ENCODE measurements around the gene DCTN3. TPM values are rescaled to one million over a fixed set of nuclear protein-coding genes. Genes with fewer than 3 reads are reported as not detected.

The DCTN3 gene
- total and polyA plus RNA-seq, 2 experiments from 2014 or later, result 75.0 to 83.1 TPM

DNA sequence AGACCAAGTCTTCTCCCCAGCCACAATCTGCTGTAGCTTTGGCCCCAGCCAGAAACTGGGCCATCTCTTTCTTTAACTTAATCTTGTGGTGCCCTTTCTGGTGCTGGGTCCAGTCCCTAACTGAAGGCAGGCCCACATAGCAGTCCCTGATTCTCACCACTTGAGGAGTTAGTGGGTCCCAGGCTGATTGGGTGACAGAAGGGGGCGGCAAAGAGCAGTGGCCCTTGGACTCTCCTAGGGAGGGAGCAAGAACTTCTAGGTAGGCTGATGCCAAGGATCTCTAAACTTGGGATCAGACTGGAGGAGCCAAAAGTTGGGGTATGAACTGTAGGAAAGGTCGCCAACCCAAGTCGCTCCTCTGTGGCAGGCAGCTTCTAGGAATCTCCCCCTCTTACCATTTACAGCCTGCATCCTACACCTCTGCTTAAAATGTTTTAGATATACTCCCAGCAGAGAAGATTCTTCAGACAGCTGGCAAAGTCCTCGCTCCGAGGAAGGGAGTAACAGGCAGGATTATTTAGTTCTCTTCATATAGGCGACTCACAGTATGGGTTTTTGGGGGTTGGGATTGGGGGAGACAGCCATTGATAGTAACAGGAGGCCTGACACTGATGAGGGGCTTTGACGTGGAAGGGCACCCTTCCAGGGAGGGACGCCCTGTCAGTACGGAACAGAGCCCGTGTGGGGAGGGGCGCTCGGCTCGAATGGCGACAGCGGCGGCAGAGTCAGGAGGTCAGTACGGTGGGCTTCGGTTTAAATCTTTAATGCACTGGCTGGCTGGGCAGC is 44.2 kb upstream of the DCTN3 start:
- Histone ChIP-seq H3K9me3 (ENCODE audit: low read depth) (no peaks in the 10 kb centered on the region), H3K27me3 (no peaks in the 10 kb centered on the region), H3K4me2 (peak overlapping the region; percentile 85), H3K27ac (peak overlapping the region; percentile 99), H3K79me2 (peaks cover 15% of the 10 kb centered on the region), H4K20me1 (ENCODE audit: insufficient read depth, poor library complexity, severe bottlenecking) (no peaks in the 10 kb centered on the region), H2AFZ (peak overlapping the region; percentile 74), H3K4me3 (peak overlapping the region; percentile 76), H3K9me2 (replicated peaks; ENCODE audit: insufficient read depth) (no peaks in the 10 kb centered on the region), H3K4me1 (ENCODE audit: insufficient read depth) (peaks cover 15% of the 10 kb centered on the region), H3K36me3 (replicated peaks; ENCODE audit: insufficient read depth, low read depth) (no peaks in the 10 kb centered on the region)
- WGBS (ENCODE audit: low lambda C conversion rate, missing lambda C conversion rate), result 11% methylated on average over 16 of the region's 18 CpGs
- no peak for TF ChIP-seq EZH2phosphoT487 (IDR thresholded peaks at IDR 0.05; ENCODE audit: low read depth, severe bottlenecking, unreplicated experiment)
- TF ChIP-seq EZH2 (IDR thresholded peaks at IDR 0.05; ENCODE audit: borderline replicate concordance), result no peak
- TF ChIP-seq CTCF (IDR thresholded peaks at IDR 0.05; ENCODE audit: poor library complexity), result peak; percentile 73
- peak; percentile 87 for DNase-seq (ENCODE audit: low spot score)

DNA sequence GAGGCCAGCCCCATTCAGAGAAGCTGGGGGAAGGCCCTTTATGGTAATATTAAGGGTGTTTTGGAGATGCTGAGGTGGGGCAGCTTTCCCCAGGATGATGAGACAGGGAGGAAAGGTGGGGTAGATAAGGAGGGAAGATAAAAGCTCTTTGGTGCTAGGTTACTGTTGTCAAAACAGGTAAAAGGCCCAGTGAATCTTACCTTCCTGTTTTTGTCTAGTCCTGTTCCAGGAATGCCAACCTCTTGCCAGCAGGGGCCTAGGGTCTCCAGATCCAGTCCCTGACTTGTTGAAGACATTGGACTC is 43.0 kb upstream of the DCTN3 start:
- DNase-seq (ENCODE audit: low spot score), result no peak
- Histone ChIP-seq H3K9me2 (replicated peaks; ENCODE audit: insufficient read depth) (no peaks in the 10 kb centered on the region), H3K27ac (no peak overlapping the region), H3K36me3 (replicated peaks; ENCODE audit: insufficient read depth, low read depth) (no peaks in the 10 kb centered on the region), H3K4me1 (ENCODE audit: insufficient read depth) (peaks cover 15% of the 10 kb centered on the region), H4K20me1 (ENCODE audit: insufficient read depth, poor library complexity, severe bottlenecking) (no peaks in the 10 kb centered on the region), H2AFZ (no peak overlapping the region), H3K4me2 (no peak overlapping the region), H3K4me3 (no peak overlapping the region), H3K27me3 (no peaks in the 10 kb centered on the region), H3K79me2 (peaks cover 15% of the 10 kb centered on the region), H3K9me3 (ENCODE audit: low read depth) (no peaks in the 10 kb centered on the region)
- TF ChIP-seq EZH2 (IDR thresholded peaks at IDR 0.05; ENCODE audit: borderline replicate concordance) (no peak), EZH2phosphoT487 (IDR thresholded peaks at IDR 0.05; ENCODE audit: low read depth, severe bottlenecking, unreplicated experiment) (no peak), CTCF (IDR thresholded peaks at IDR 0.05; ENCODE audit: poor library complexity) (no peak)

GRCh38 chr9:34662526-34663302 is 42.4 kb upstream of the DCTN3 start, which contains the start of gene CCL27:
Gene CCL27 (minus strand): TSS chr9:34662657. CDS start chr9:34662633, 24 bp downstream.
- H3K36me3 ChIP-seq (replicated peaks; ENCODE audit: insufficient read depth, low read depth), result no peaks in the 10 kb centered on the region
- no peak for TF ChIP-seq EZH2 (IDR thresholded peaks at IDR 0.05; ENCODE audit: borderline replicate concordance)
- no peak for TF ChIP-seq CTCF (IDR thresholded peaks at IDR 0.05; ENCODE audit: poor library complexity)
- TF ChIP-seq EZH2phosphoT487 (IDR thresholded peaks at IDR 0.05; ENCODE audit: low read depth, severe bottlenecking, unreplicated experiment), result no peak
- DNase-seq (ENCODE audit: low spot score), result peak; percentile 4
- 91% methylated on average over 4 of the region's 4 CpGs for WGBS (ENCODE audit: low lambda C conversion rate, missing lambda C conversion rate)
- no peak within 1 kb of the TSS for H3K4me3 ChIP-seq
- H3K27ac ChIP-seq, result no peak within 1 kb of the TSS
- peaks cover 15% of the 10 kb centered on the region for H3K4me1 ChIP-seq (ENCODE audit: insufficient read depth)
- H3K9me3 ChIP-seq (ENCODE audit: low read depth), result no peaks in the 10 kb centered on the region
- H2AFZ ChIP-seq, result no peak within 1 kb of the TSS
- H4K20me1 ChIP-seq (ENCODE audit: insufficient read depth, poor library complexity, severe bottlenecking), result no peaks in the 10 kb centered on the region
- H3K27me3 ChIP-seq, result no peaks in the 10 kb centered on the region
- no peak within 1 kb of the TSS for H3K4me2 ChIP-seq
- H3K9me2 ChIP-seq (replicated peaks; ENCODE audit: insufficient read depth), result no peaks in the 10 kb centered on the region
- H3K79me2 ChIP-seq, result peaks cover 15% of the 10 kb centered on the region
